HepG2 (cell line): ENCODE data around the gene ABHD1. TPM values are rescaled to one million over a fixed set of nuclear protein-coding genes. Genes with fewer than 3 reads are reported as not detected.

Experiments
- ATAC-seq: fragments of 200-7000 bp; cut with Tn5 transposase; 3 replicates; pipeline ENCODE4 v1.9.1; 2020; ENCODE audit warnings: mild to moderate bottlenecking, moderate library complexity
- BruUV-seq: library from RNA; stranded (reverse); fragments of 400-500 nt; replicated peaks from 2 replicates; lab custom pipeline; 2021; lab: Mats Ljungman, UMichigan
- CTCF ChIA-PET: fragments of 300-600 bp; formaldehyde crosslinking; extraction: SDS; loops from one replicate; lab custom pipeline; 2021; ENCODE audit warnings: low total read pairs, inconsistent platforms, low intra/inter-chr PET ratio; lab: Yijun Ruan, JAX
- POLR2A ChIA-PET: fragments of 350-600 bp; sonication (Branson Sonifier 250); formaldehyde crosslinking; loops from one replicate; lab custom pipeline; 2020; ENCODE audit warnings: antibody characterized with exemption, inconsistent platforms; lab: Yijun Ruan, JAX
- DNase-seq: peaks from one replicate; pipeline ENCODE4 v3.0.0-alpha.2; 2015; ENCODE audit warnings: low spot score
- FAIRE-seq: peaks from 3 replicates; lab custom pipeline; 2011; peaks lifted over from hg19 to GRCh38; lab: Jason Lieb, UNC
- H2AFZ ChIP-seq: one replicate; pipeline ENCODE4 v1.6.1; 2011; ENCODE audit warnings: low read length, inconsistent platforms
- H3K27ac ChIP-seq: fragments of 300-600 bp; 3 replicates; pipeline ENCODE4 v1.8.0; 2011; ENCODE audit warnings: mixed run types, mild to moderate bottlenecking, mixed read lengths, low read length, inconsistent platforms; ENCODE audit not compliant: insufficient read depth; ENCODE audit errors: extremely low read length
- H3K27me3 ChIP-seq, 2 experiments: fragments of 200-600 bp in 1 of 2; 2 replicates in 1 of 2; 3 replicates in 1 of 2; pipeline versions ENCODE4 v1.6.0 to v1.8.0; 2011; ENCODE audit warnings: low read length in 2 of 2, mild to moderate bottlenecking in 2 of 2, moderate library complexity in 2 of 2, inconsistent platforms in 1 of 2; ENCODE audit not compliant: insufficient read depth in 2 of 2, control insufficient read depth in 1 of 2
- H3K36me3 ChIP-seq, 2 experiments: fragments of 200-600 bp in 1 of 2; replicated peaks in 1 of 2; 2 replicates in 1 of 2; 3 replicates in 1 of 2; pipeline versions ENCODE4 v1.5.1 to v1.8.0; 2011; ENCODE audit warnings: low read length in 2 of 2, inconsistent platforms in 1 of 2; ENCODE audit not compliant: insufficient read depth in 2 of 2, control insufficient read depth in 1 of 2
- H3K4me1 ChIP-seq: 2 replicates; pipeline ENCODE4 v1.5.1; 2012; ENCODE audit warnings: low read length, inconsistent platforms; ENCODE audit not compliant: insufficient read depth
- H3K4me2 ChIP-seq: 2 replicates; pipeline ENCODE4 v1.6.0; 2011; ENCODE audit warnings: low read depth, low read length, inconsistent platforms
- H3K4me3 ChIP-seq, 3 experiments: fragments of 200-600 bp in 1 of 3; sonication (generic), shearing (Covaris generic) in 1 of 3; replicated peaks in 1 of 3; 2 replicates each; pipeline ENCODE4 v1.5.1; 2011 to 2016; ENCODE audit warnings: low read length in 3 of 3, inconsistent platforms in 2 of 3, low read depth in 2 of 3, mild to moderate bottlenecking in 2 of 3, control low read depth in 1 of 3, mixed read lengths in 1 of 3; ENCODE audit not compliant: insufficient read depth in 1 of 3
- H3K79me2 ChIP-seq: one replicate; pipeline ENCODE4 v1.6.1; 2011; ENCODE audit warnings: low read length, inconsistent platforms; ENCODE audit not compliant: insufficient read depth
- H3K9ac ChIP-seq: 2 replicates; pipeline ENCODE4 v1.6.0; 2011; ENCODE audit warnings: mild to moderate bottlenecking, low read depth, low read length, inconsistent platforms; ENCODE audit not compliant: insufficient read depth
- H3K9me3 ChIP-seq: 2 replicates; pipeline ENCODE4 v1.5.1; 2012; ENCODE audit warnings: mild to moderate bottlenecking, low read length
- H4K20me1 ChIP-seq: 2 replicates; pipeline ENCODE4 v1.6.0; 2011; ENCODE audit warnings: inconsistent platforms, mild to moderate bottlenecking, low read length, moderate library complexity; ENCODE audit not compliant: insufficient read depth
- CEBPB ChIP-seq: IDR thresholded peaks from 2 replicates; pipeline ENCODE4 v1.6.1; 2011; ENCODE audit warnings: low read depth, low read length, improper control_type of control experiment, borderline replicate concordance
- CEBPG ChIP-seq: IDR thresholded peaks from 2 replicates; pipeline ENCODE4 v1.6.1; 2016
- ETV5 ChIP-seq: IDR thresholded peaks from 2 replicates; pipeline ENCODE4 v1.6.1; 2018; ENCODE audit warnings: missing biosample characterization, missing genetic modification reagents, inconsistent platforms, borderline replicate concordance
- MAF1 ChIP-seq: sonication (generic); formaldehyde crosslinking; IDR thresholded peaks from 2 replicates; pipeline ENCODE4 v1.5.0; 2020; ENCODE audit warnings: missing genetic modification reagents, borderline replicate concordance
- SALL1 ChIP-seq: sonication (generic); formaldehyde crosslinking; IDR thresholded peaks from 2 replicates; pipeline ENCODE4 v1.8.0; 2022; ENCODE audit warnings: mild to moderate bottlenecking, missing genetic modification reagents
- WGBS: methylation state at CpG from one replicate; pipeline ENCODE4 v1.1.6; 2017; ENCODE audit warnings: low lambda C conversion rate; 5-methylcytosine and 5-hydroxymethylcytosine counted together
- in situ Hi-C: cut with HindIII; loops from 2 replicates; pipeline ENCODE4 v1.10.0; 2017; ENCODE audit warnings: low pct_unique_long_range_greater_than_20kb; ENCODE audit not compliant: extremely low pct_ligation_motif_present
- intact Hi-C: fragments of 100-400 bp; cut with micrococcal nuclease; formaldehyde crosslinking; loops from one replicate; pipeline ENCODE4 v1.10.0; 2022; ENCODE audit not compliant: unreplicated experiment
- polyA plus RNA-seq, 8 experiments: library from polyadenylated mRNA; depleted of rRNA in 3 of 8; stranded (reverse) in 7 of 8; unstranded in 1 of 8; fragments of >200 nt; fragmentation: Illumina TruSeq in 4 of 8; extraction: Trizol in 4 of 8; gene quantifications; 2 replicates each; pipeline versions ENCODE4 v1.2.1 to v1.2.3, GENCODE V29; 2011 to 2016; ENCODE audit warnings: low read depth in 4 of 8, missing spikeins in 1 of 8, mixed read lengths in 1 of 8; ENCODE audit not compliant: insufficient read depth in 1 of 8
- total RNA-seq, 5 experiments: library from RNA; depleted of rRNA; stranded (reverse); fragments of >200 nt; fragmentation: Illumina TruSeq; extraction: Trizol; gene quantifications; 2 replicates each; pipeline ENCODE4 v1.2.3, GENCODE V29; 2016; ENCODE audit warnings: low read depth in 1 of 5
- TF ChIP-seq, protein P1 (sequence below): IDR thresholded peaks from 2 replicates; pipeline ENCODE4 v1.6.1; 2012; ENCODE audit warnings: inconsistent platforms
- TF ChIP-seq, protein P2 (sequence below): sonication (generic); formaldehyde crosslinking; IDR thresholded peaks from 2 replicates; pipeline ENCODE4 v1.4.0; 2020; ENCODE audit warnings: missing genetic modification reagents
- TF ChIP-seq, protein P3 (sequence below): sonication (generic); formaldehyde crosslinking; IDR thresholded peaks from 2 replicates; pipeline ENCODE4 v1.4.0; 2020; ENCODE audit warnings: mild to moderate bottlenecking, low read depth, missing genetic modification reagents

Gene ABHD1
- total and polyA plus RNA-seq, 2 of the 13 experiments (the other 11 are each of a cell fraction or from before 2014, with no cell fraction given) = 0.04 to 0.81 TPM

DNA sequence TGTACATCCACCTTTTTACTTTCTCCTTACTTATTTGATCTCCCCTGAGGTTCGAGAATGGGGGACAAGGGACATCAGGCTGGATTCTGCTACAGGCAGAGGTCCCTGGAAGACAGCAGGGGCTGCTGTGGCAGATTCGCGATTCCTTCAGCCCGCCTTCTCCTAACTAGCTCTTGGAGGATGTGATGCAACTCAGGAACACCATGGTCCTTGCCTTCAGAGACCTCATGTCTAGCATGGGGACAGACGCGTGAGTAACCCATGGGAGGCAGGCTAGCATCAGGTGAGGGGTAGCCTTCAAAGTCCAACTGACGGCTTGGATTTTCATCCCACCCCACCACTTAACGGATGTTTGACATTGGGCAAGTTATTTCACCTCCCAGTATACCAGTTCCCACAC lies 24.3 kb downstream of the ABHD1 start:
- POLR2A ChIA-PET = interaction anchor here (1.1 to 1.5 kb wide), 3 partner anchors 13 to 47 kb away, joined by 3 to 4 read pairs (median 3); partner anchors contain the start of gene PREB

More for the DNA sequence above, 24.3 kb downstream of the ABHD1 start:
- ATAC-seq = no peak
- no peaks in the 10 kb centered on the region for H3K9me3 ChIP-seq
- no peaks in the 10 kb centered on the region for H3K79me2 ChIP-seq
- no peak overlapping the region for H3K27ac ChIP-seq
- TF ChIP-seq, protein P1, sequence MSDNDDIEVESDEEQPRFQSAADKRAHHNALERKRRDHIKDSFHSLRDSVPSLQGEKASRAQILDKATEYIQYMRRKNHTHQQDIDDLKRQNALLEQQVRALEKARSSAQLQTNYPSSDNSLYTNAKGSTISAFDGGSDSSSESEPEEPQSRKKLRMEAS = peak; percentile 32; the same call in 1 of the 2 replicates
- TF ChIP-seq, protein P2, sequence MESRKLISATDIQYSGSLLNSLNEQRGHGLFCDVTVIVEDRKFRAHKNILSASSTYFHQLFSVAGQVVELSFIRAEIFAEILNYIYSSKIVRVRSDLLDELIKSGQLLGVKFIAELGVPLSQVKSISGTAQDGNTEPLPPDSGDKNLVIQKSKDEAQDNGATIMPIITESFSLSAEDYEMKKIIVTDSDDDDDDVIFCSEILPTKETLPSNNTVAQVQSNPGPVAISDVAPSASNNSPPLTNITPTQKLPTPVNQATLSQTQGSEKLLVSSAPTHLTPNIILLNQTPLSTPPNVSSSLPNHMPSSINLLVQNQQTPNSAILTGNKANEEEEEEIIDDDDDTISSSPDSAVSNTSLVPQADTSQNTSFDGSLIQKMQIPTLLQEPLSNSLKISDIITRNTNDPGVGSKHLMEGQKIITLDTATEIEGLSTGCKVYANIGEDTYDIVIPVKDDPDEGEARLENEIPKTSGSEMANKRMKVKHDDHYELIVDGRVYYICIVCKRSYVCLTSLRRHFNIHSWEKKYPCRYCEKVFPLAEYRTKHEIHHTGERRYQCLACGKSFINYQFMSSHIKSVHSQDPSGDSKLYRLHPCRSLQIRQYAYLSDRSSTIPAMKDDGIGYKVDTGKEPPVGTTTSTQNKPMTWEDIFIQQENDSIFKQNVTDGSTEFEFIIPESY = peak; percentile 64; the same call in 1 of the 2 replicates
- TF ChIP-seq MAF1 (CRISPR knock-in tag) (no peak), SALL1 (CRISPR knock-in tag) (peak; percentile 23; the same call in 1 of the 2 replicates), CEBPG (CRISPR knock-in tag) (peak; percentile 54), CEBPB (peak; percentile 48; the same call in 1 of the 2 replicates), ETV5 (CRISPR knock-in tag) (0 out of 2 replicates have a peak, but pooled peaks have one; percentile 16)
- TF ChIP-seq, protein P3, sequence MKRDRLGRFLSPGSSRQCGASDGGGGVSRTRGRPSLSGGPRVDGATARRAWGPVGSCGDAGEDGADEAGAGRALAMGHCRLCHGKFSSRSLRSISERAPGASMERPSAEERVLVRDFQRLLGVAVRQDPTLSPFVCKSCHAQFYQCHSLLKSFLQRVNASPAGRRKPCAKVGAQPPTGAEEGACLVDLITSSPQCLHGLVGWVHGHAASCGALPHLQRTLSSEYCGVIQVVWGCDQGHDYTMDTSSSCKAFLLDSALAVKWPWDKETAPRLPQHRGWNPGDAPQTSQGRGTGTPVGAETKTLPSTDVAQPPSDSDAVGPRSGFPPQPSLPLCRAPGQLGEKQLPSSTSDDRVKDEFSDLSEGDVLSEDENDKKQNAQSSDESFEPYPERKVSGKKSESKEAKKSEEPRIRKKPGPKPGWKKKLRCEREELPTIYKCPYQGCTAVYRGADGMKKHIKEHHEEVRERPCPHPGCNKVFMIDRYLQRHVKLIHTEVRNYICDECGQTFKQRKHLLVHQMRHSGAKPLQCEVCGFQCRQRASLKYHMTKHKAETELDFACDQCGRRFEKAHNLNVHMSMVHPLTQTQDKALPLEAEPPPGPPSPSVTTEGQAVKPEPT (CRISPR knock-in tag) = no peak
- H3K4me3 ChIP-seq = no peak overlapping the region
- DNase-seq = no peak
- no peak overlapping the region for H2AFZ ChIP-seq
- no peak for FAIRE-seq
- CTCF ChIA-PET = no interaction called here
- 43% methylated on average over 8 of the region's 8 CpGs for WGBS
- no peaks in the 10 kb centered on the region for H3K36me3 ChIP-seq
- H3K9ac ChIP-seq = no peak overlapping the region
- BruUV-seq = no TSS peak
- intact Hi-C loops (no loop called here), in situ Hi-C loops (no loop called here)
- H4K20me1 ChIP-seq = no peaks in the 10 kb centered on the region
- H3K4me1 ChIP-seq = peaks cover 54% of the 10 kb centered on the region
- H3K4me2 ChIP-seq = no peak overlapping the region
- peaks cover 0 to 2% of the 10 kb centered on the region in 2 experiments; a peak in 2 of 5 replicates for H3K27me3 ChIP-seq
